Effector CD4-positive, alpha-beta T cell (primary cell): ENCODE data around the gene PTPRM.
"Not testable (repeated sequence)": the region's sequence is repeated elsewhere in the genome, so short reads cannot be mapped to it uniquely, and the experiment has no call there.

Experiments used
- DNase-seq: peaks from one replicate; pipeline ENCODE4 v3.0.0-alpha.2; 2020

PTPRM gene

DNA sequence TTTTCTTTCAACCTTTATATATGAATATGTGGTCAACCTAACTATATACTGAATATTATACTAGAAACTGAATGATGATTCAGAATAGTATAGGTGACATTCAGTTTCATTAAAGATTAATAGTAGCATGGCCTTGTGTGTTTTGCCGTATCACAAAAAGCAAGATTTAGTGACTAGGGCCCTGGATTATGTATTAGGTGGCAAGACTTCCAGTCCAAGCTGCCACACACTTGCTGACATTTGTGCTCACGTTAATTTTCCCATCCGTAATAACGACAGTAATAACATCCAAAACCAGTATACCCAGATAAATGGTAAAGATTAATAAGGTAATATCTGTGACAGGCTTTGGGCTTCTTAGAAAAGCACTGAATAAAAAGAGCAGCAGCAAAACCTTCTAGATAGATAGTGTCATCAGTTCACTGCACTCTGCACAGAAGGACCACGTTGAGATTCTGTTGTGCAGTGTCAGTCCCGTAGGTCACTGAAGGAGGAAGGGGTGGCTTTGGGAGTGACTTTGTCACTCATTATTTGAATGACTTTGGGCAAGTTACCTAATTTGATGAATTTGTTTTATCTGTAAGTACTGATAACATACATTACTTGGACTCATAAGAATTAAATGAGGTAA is 451.7 kb downstream of the PTPRM start:
- DNase-seq, result no peak

- DNase-seq, result no peak
Observed at GRCh38 chr18:8019600-8019999, 452.5 kb downstream of the PTPRM start.

DNA sequence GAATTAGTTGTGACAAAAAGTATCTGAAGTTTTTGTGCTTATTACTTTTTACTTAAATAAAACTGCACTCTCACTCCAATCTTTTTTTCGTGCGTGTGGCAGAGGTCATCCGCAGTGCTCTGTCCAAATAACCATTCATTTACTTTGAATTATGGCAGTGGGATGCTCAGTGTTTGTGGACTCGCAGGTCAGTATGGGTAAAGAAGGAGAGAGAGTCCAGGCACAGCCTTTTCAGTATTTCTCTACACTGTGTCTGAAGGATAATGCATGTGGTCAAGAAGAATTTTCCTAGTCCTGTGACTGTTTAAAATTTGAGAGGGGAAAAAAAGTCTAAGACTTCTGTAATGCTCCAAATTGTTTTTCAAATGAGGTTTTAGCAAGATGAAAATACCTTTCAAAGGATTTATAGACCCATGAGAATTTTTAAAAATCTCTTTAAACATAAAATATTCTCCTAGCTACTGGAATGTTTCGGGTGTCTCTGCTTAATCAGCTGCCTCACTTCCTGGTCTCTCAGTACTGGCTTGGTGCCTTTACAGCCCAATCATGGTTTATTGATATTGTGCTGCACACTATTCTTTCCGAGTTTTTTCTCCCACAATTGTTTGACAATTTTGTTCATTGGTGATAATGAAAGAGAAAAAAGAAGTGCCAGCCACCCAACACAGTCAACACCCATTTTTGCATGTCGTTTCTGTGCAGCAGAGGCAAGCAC is 453.2 kb downstream of the PTPRM start:
- no peak for DNase-seq

- DNase-seq, result no peak
Observed at GRCh38 chr18:8029061-8029460, 461.9 kb downstream of the PTPRM start.

DNA sequence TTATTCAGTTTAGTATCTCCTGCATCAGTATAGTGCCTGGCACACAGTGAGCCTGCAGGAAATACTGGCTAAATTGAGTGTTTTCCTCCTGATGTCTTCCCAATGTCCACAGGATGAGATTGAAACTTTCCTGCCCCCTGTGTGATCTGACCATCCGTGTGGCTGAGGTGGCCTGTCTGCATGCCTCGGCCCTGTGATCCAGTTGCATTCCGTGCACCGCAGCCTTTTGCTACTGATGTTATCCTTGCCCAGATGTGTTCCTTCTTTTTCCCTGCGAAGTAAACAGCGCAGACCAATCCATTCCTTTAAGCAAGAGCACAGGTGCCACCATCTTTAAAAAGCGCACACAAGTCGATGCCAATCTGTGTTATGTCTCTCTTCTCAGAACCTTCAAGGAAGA is 462.6 kb downstream of the PTPRM start:
- DNase-seq, result no peak

DNA sequence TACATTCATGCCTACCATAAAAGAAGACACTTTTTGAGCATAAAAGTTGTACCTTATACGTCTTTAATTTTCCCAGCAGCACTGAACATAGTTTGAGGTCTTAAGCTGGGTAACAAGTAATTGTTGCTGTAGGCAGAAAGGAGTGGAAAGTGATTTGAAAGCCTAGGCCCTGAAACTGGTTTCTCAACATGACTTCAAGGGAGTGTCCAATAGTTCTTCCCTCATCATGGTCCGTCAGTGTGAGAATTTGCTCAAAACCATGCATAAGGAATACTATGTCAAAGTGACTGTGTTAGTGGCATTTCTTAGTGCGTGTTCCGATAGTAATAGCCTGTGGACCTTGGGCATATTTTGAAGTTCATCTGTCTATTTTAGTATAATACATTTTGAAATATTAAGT is 463.1 kb downstream of the PTPRM start:
- DNase-seq, result no peak

DNA sequence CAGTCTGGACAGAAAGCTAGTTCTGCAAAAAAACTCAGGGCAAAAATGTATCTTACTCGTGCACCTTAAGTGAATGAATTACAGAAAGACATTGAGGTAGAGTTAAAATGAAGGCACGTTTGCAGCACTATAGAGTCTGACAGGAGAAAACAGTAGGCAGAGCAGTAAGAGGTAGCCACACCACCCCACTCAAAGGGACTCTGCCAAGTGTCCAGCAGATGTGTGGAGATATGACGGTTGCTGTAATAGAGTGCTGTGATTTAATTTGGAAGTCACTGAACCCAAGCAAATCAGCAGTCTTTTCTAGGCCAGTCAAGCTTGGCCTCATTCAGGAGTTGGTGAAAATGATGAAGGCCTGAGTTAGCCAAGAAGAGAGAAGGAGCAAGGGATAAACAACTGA is 464.4 kb downstream of the PTPRM start:
- DNase-seq, result no peak

- no peak for DNase-seq
Observed at GRCh38 chr18:8034674-8035073, 467.6 kb downstream of the PTPRM start.

- DNase-seq, result no peak
Observed at GRCh38 chr18:8036551-8036950, 469.4 kb downstream of the PTPRM start.

GRCh38 chr18:8037296-8037695 is 470.2 kb downstream of the PTPRM start:
- no peak for DNase-seq

DNA sequence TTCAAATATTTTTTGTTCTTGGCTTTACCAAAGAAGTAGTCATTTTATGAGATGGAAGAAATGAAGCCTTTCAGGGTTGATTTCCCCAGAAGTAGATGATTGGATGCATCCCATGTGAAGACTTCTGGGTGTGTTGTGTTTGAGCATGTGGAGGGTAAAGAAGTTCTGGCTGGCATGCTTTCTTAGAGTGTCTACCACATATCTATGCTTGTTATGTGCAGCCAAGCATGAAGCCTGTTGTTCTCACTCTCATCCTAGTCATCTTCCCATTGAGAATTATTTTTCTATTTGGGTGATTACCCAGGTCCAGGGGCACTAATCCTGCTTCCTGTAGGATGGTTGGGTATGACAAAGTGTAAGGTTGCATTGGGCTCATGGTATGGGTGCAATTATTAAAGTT is 472.9 kb downstream of the PTPRM start:
- DNase-seq, result no peak

DNA sequence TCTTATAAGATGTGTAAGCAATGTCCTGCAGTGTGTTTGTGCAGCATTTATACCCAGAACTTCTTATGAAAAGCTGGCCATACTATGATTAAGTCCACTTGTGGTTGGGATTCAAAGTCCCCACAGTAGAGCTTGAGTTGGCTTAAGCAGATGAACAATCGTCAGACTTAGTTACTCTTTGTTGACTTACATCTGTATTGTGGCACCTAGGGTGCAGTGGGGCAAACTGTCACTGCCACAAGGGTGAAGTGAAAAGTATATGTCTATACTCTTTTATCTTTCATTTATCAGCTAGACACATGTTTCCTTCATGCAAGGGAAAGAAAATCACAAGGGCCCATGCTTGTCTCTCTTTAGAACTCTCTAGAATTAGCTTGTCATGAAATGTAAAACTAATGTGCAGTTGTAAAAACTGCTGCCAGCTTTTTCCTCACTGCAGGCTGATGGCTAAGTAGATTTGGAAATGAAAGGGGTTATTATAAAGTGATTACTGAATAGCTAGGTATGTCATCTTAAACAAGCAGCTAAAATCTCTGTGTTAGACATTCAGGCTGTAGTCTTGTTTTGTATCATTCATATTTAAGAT is 474.5 kb downstream of the PTPRM start:
- no peak for DNase-seq

DNA sequence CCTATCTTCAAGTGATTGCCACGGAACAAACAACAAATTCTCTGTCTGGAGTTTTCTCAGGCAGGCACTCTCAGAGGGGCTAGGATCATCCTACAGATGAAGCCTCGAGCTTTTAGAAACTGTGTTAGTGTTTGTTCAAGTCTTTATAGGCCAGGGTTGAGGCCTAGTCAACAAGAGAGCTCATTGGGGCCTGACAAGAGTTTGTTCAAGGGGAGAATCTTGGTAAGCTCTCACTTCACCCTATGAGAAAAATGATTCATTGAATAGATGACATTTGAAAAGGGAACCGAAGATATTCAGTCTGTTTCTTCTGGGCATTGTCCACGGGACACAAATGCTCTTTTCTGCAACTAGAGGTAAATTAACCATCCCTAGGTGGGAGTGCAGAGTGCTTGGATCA is 476.9 kb downstream of the PTPRM start:
- no peak for DNase-seq

DNA sequence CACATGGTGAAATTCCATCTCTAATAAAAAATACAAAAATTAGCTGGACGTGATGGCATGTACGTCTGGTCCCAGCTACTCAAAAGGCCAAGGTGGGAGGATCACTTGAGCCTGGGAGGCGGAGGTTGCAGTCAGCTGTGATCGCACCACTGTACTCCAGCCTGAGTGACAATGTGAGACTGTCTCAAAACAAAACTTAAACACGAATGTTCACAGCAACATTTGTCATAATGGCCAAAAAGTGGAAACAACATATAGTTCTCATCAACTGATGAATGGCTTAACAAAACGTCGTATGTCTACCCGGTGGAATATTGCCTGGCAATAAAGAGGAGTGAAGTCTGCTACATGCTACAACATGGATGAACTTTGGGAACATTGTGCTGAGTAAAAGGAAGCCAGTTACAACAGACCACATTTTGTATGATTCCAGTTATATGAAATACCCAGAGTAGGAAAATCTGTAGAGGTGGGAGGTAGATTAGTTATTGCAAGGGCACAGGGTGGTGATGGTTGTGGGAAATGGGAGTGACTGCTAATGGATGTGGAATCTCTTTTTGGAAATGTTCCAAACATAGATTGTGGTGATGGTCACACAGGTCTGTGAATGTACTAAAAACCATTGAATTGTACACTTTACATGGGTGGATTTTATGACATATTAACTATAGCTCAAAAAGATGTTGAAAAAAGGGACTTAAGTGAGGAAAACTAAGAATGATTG is 478.2 kb downstream of the PTPRM start:
- DNase-seq, result no peak

DNA sequence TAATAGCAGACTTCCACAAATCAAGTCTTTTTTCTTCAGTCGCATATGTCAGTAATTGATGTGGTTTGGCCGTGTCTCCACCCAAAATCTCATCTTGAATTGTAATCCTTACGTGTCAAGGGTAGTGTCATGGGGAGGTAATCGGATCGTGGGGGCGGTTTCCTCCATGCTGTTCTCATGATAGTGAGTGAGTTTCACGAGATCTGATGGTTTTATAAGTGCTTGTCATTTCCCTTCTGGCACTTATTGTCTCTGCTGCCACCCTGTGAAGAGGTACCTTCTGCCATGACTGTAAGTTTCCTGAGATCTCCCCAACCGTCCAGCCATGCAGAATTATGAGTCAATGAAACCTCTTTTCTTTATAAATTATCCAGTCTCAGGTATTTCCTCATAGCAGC is 478.8 kb downstream of the PTPRM start:
- DNase-seq, result no peak

- DNase-seq, result no peak
Observed at GRCh38 chr18:8046441-8046840, 479.3 kb downstream of the PTPRM start.

DNA sequence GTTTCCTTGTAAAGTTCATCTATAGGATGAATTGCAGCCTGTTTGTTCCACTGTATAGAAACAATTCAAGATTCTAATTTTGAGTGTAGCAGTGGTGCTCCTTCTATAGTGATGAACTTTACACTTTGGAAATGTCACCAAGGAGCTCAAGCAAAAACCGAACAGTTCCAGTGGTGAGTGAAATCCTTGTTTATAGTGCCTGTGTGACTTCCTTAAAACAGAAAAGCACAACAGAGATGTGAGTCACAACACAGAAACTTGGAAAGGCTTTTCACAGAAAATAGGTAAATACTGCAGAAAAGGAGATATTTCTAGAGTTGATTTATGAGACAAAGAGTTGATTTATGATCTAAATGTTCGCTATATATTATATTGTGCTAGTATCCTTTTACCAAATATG is 482.0 kb downstream of the PTPRM start:
- DNase-seq, result no peak

DNA sequence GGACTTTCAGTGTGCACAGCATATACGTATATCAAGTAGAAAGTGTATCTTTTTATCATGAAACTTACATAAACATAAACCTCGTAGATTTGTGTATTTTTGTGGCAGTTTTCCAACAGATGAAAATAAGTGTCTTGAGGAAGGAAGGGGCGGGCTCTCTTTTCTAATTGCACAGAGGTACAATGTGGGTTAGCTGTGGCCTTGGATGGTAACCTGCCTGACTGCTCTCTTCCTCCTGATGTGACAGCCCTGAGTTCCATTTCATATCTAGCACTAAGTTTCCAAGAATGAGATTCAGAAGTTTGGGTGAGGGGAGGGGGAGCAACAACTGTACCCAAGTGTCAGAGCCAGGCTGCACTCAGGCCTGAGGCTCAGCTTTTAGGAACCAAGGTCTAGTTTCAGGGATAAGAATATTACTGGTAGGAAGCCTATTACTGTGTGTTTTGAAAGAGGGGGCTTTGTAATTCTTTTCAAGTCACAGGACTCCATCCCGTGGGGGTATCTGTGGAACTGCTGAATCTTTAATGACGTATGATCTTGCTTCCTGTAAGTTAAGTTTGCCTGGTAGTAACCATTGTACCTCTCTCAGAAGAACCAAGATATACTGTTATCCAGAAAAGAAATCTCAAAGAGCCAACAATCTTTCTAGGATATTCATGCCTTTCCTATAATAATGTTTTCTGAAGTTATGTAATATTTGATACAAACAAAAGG is 483.7 kb downstream of the PTPRM start:
- DNase-seq, result no peak

- DNase-seq, result no peak
Observed at GRCh38 chr18:8051453-8051852, 484.3 kb downstream of the PTPRM start.

- DNase-seq, result no peak
Observed at GRCh38 chr18:8052237-8052701, 485.2 kb downstream of the PTPRM start.

DNA sequence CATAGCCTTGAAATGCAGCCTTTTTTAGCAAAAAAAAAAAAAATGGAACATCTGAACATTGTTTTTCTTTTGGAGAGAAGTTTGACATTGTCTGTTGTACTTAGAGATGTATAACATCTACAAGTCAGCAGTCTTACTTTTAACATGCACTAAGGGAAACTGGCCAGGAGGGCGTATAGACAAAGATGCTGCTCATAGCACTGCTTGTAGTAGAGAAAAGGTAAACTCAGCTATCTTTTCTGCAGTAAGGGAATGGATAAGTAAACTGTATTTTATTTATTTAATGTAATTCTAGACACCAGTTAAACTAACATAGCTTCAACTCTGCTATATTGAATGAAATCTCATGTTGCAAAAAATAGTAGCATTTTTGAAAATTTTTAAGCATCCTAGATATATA is 489.6 kb downstream of the PTPRM start:
- DNase-seq, result no peak

DNA sequence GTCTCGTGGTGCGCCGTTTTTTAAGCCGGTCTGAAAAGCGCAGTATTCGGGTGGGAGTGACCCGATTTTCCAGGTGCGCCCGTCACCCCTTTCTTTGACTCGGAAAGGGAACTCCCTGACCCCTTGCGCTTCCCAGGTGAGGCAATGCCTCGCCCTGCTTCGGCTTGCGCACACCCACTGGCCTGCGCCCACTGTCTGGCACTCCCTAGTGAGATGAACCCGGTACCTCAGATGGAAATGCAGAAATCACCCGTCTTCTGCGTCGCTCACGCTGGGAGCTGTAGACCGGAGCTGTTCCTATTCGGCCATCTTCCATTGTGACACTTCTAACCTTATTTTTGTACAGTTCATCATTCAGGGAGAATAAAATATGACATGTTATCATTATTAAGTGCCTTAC is 496.0 kb downstream of the PTPRM start:
- not testable (repeated sequence) for DNase-seq

DNA sequence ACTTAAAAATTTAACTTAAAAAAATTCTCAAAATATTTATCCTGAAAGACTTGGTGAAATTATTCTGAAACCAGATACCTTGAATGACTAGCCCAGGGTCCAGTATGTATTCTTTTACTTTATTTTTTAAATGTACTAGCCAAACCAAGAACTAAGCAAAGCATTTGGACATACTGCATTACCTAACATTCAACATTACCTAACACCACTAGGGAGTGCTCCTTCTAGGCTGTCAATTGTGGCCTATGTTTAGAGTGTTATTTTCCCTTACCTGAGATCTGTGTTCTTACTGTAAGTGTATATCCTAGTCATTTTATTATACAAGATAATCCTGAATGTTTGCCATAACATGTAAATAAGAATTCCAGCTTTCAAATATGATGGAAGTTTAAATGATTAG is 496.6 kb downstream of the PTPRM start:
- DNase-seq, result no peak
